ENCODE results near the gene GGTLC2. TPM values are rescaled to one million over a fixed set of nuclear protein-coding genes. Genes with fewer than 3 reads are reported as not detected.
"Not testable (repeated sequence)": the region's sequence is repeated elsewhere in the genome, so short reads cannot be mapped to it uniquely, and the experiment has no call there.

GGTLC2 gene
- total RNA-seq, 2 experiments from 2014 or later, result not detected

GRCh38 chr22:22683668-22684361 lies 39.4 kb downstream of the GGTLC2 start:
- ChIA-PET POLR2A (no interaction called here), CTCF (interaction anchor here (1.1 to 1.9 kb wide), 5 partner anchors 18 to 219 kb away, joined by 3 to 4 read pairs (median 3); no protein-coding TSS in a partner anchor)
- no peak for DNase-seq
- Mint-ChIP-seq H3K36me3 (ENCODE audit: low read depth) (no peaks in the 10 kb centered on the region), H3K27me3 (no peaks in the 10 kb centered on the region), H3K4me3 (no peak overlapping the region), H3K4me1 (ENCODE audit: low read depth) (no peaks in the 10 kb centered on the region), H3K27ac (no peak overlapping the region), H3K9me3 (no peaks in the 10 kb centered on the region)
- intact Hi-C loops (cut with micrococcal nuclease), result no loop called here
- no peak for ATAC-seq
- TF ChIP-seq CTCF (IDR thresholded peaks at IDR 0.05), result no peak

- Mint-ChIP-seq H3K4me1 (ENCODE audit: low read depth) (no peaks in the 10 kb centered on the region), H3K36me3 (ENCODE audit: low read depth) (no peaks in the 10 kb centered on the region), H3K9me3 (no peaks in the 10 kb centered on the region), H3K27ac (no peak overlapping the region), H3K4me3 (no peak overlapping the region), H3K27me3 (no peaks in the 10 kb centered on the region)
- TF ChIP-seq CTCF (IDR thresholded peaks at IDR 0.05), result peak; percentile 47
- DNase-seq, result peak; percentile 31
- CTCF ChIA-PET, result interaction anchor here (0.9 to 2.3 kb wide), 15 partner anchors 11 to 270 kb away, joined by 3 to 10 read pairs (median 4); partner anchors contain the start of gene PRAME
- POLR2A ChIA-PET, result no interaction called here
- ATAC-seq, result peak; percentile 51
- intact Hi-C loops (cut with micrococcal nuclease), result no loop called here
Measured at GRCh38 chr22:22684580-22685561, 40.5 kb downstream of the GGTLC2 start.

- CTCF ChIA-PET, result interaction anchor here (0.9 to 2.3 kb wide), 12 partner anchors 17 to 221 kb away, joined by 3 to 10 read pairs (median 4); partner anchors contain the start of gene PRAME
- no peak for TF ChIP-seq CTCF (IDR thresholded peaks at IDR 0.05)
- no peaks in the 10 kb centered on the region for H3K27me3 Mint-ChIP-seq
- no peaks in the 10 kb centered on the region for H3K4me1 Mint-ChIP-seq (ENCODE audit: low read depth)
- no peaks in the 10 kb centered on the region for H3K36me3 Mint-ChIP-seq (ENCODE audit: low read depth)
- ATAC-seq, result no peak
- intact Hi-C loops (cut with micrococcal nuclease), result no loop called here
- no peaks in the 10 kb centered on the region for H3K9me3 Mint-ChIP-seq
- DNase-seq, result no peak
- POLR2A ChIA-PET, result no interaction called here
- H3K27ac Mint-ChIP-seq, result no peak overlapping the region
- H3K4me3 Mint-ChIP-seq, result no peak overlapping the region
Measured at GRCh38 chr22:22685586-22685985, 41.2 kb downstream of the GGTLC2 start.

- H3K36me3 Mint-ChIP-seq (ENCODE audit: low read depth); intact Hi-C loops (cut with micrococcal nuclease); H3K4me3 Mint-ChIP-seq; H3K9me3 Mint-ChIP-seq; POLR2A ChIA-PET; H3K4me1 Mint-ChIP-seq (ENCODE audit: low read depth); H3K27ac Mint-ChIP-seq; H3K27me3 Mint-ChIP-seq; ATAC-seq; DNase-seq: not testable (repeated sequence)
- CTCF ChIA-PET, result interaction anchor here (0.8 to 2.3 kb wide), 6 partner anchors 16 to 132 kb away, joined by 3 to 5 read pairs (median 4); no protein-coding TSS in a partner anchor
Measured at GRCh38 chr22:22686202-22687115, 42.0 kb downstream of the GGTLC2 start.

Measured in activated CD8-positive, alpha-beta T cell treated with anti-CD3 and anti-CD28 coated beads for 36 hours (primary cell).